Activated CD8-positive, alpha-beta memory T cell treated with anti-CD3 and anti-CD28 coated beads for 4 hours (primary cell): Measurements from ENCODE around the gene SLC6A13.
"Not testable (repeated sequence)": the region's sequence is repeated elsewhere in the genome, so short reads cannot be mapped to it uniquely, and the experiment has no call there.

Source experiments
- DNase-seq, 2 donors: peaks; one replicate each; pipeline ENCODE4 v3.0.0-alpha.2; 2020; ENCODE audit warnings: low read depth in 2 of 2

Gene SLC6A13

DNA sequence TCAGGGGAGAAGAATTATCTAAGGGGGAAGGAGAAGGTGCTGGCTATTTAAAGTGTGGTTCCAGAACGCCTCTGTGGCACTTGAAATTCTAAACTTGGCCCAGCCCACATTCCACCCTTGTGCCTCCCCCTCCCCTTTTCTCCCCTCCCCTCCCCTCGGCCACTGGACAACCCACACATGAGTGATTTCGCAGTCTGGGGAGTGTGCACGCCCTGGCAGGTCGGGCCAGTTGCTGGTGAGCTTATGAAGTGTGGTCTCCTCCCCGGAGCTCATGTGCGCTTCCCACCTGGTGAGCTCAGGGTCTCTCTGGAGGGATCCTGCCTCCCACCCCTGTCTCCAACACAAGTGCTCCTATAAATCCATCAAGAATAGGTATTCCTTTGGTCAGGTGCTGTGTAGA lies at the start of gene SLC6A13:
Gene SLC6A13 (minus strand): TSS at position 20 of the 400 bp plus-strand sequence. CDS start 2,784 bp downstream, outside the sequence.
- no peak for DNase-seq

DNA sequence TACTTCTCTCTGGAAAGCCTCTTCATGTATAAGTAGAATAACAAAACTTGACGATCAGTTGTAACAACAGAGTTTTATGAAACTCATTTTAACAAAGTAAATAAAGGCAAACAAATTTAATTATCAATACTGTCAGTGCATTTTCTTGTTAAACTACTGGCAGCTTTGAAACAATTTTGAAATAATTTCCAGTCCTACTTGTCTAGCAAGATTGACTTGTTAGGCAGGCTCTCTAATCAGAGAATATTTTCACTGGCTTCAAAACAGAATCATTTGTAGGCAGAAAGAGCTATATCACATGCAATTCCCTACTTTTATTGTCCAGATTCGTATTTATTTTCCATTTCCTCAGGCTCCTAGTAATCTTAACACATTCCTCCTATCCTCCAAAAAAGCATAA lies 45.9 kb upstream of the SLC6A13 start:
- DNase-seq: no peak

DNA sequence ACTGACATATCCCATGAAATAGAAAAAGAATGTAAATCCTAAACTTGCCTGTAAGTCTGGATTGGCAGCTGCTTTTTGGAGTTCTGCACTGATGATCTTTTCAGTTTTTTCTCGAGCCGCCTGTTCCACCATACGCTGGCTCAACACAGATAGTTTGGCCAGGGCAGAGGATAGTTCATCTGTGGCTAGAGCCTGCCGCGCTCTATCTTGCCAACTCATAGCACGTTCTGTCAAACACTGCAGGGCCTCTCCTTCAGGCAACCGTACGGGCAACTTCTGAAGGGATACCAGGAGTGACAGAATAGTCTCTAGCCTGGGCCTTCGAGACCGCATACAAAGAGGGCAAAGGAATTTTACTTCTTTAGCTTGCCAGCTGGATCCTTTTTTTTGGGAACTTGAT lies 44.8 kb upstream of the SLC6A13 start:
- DNase-seq: no peak

DNA sequence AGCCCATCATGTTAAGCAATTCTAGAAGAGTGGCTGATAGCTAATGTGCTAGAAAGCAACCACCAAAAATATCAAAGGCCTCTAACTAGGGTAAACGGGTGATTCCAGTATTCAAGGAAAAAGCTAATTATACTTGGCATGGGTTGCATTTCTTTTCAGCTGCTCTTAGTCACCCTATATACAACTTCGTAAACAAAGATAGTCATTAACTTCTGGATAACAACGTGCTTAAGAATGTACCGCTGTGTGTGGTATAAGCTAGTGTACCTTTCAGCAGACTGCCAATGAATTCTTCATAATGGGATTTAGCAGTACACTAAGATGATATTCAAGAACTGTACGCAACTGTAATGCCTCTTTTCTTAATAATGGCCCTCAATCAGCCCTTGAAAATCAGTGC lies 42.2 kb upstream of the SLC6A13 start:
- no peak for DNase-seq

DNA sequence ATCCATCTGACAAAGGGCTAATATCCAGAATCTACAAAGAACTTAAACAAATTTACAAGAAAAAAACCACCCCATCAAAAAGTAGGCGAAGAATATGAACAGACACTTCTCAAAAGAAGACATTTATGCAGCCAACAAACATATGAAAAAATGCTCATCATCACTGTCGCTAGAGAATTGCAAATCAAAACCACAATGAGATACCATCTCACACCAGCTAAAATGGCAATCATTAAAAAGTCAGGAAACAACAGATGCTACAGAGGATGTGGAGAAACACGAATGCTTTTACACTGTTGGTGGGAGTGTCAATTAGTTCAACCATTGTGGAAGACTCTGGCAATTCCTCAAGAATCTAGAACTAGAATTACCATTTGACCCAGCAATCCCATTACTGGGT lies 40.1 kb upstream of the SLC6A13 start:
- DNase-seq: not testable (repeated sequence)

DNA sequence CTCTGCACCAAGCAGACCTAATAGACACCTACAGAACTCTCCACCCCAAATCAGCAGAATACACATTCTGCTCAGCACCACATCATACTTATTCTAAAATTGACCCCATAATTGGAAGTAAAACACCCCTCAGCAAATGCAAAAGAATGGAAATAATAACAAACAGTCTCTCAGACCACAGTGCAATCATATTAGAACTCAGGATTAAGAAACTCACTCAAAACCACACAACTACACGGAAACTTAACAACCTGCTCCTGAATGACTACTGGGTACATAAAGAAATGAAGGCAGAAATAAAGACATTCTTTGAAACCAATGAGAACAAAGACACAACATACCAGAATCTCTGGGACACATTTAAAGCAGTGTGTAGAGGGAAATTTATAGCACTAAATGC lies 37.5 kb upstream of the SLC6A13 start:
- not testable (repeated sequence) for DNase-seq

DNA sequence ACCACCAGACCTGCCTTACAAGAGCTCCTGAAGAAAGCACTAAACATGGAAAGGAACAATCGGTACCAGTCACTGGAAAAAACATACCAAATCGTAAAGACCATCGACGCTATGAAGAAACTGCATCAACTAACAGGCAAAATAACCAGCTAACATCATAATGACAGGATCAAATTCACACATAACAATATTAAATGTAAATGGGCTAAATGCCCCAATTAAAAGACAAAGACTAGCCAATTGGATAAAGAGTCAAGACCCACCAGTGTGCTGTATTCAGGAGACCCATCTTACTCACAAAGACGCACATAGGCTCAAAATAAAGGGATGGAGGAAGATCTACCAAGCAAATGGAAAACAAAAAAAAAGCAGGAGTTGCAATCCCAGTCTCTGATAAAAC lies 36.9 kb upstream of the SLC6A13 start:
- not testable (repeated sequence) for DNase-seq

DNA sequence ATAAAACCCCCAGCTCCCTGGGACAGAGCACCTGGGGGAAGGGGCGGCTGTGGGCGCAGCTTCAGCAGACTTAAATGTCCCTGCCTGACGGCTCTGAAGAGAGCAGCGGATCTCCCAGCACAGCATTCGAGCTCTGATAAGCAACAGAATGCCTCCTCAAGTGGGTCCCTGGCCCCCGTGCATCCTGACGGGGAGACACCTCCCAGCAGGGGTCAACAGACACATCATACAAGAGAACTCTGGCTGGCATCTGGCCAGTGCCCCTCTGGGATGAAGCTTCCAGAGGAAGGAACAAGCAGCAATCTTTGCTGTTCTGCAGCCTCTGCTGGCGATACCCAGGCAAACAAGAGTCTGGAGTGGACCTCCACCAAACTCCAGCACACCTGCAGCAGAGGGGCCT lies 35.4 kb upstream of the SLC6A13 start:
- not testable (repeated sequence) for DNase-seq

DNA sequence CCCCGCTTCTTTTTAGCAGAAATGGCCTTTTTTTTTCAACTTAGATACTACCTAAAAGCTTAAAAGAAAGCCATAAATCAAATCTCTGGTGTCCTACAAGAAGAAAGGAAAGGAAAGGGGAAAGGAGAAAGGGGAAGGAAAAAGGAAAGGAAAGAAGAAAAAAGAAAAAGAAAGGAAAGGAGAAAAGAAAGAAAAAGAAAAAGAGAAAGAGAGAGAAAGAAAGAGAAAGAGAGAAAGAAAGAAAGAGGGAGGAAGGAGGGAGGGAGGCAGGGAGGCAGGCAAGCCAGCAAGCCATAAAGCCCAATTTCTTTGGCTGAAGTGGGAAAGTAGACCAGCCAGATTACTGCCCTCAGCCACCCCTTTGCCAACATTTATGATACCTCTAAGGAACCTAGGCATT lies 32.5 kb upstream of the SLC6A13 start:
- no peak for DNase-seq

DNA sequence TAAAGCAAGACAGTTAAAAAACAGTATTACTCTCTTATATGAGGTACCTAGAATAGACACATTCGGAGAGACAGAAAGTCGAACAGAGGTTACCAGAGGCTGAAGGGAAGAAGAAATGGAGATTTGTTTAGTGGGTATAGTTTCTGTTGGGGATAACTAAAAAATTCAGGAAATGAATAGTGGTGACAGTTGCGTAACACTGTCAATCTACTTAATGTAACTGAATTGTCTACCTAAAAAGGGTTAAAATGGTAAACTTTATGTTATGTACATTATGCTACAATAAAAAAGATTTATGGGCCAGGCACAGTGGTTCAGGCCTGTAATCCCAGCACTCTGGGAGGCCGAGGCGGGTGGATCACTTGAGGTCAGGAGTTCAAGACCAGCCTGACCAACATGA lies 30.6 kb upstream of the SLC6A13 start:
- no peak for DNase-seq

DNA sequence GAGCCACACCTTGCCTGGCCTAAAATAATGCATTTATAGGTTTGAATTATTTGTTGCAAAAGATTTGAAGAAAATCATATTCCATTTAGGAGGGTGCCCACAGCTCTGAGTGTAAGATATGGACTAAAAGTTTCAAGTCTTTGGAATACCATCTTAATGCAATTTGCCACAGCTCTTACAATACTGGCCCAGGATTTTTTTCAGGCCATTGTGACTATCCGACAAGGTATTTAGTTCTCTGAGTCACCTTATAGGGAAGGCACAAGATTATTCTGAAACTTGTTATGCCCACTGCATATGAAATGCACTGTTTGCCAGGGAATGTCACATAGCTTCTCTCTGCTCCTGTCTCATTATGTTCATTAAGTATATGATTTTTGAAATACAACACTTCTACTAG lies 29.6 kb upstream of the SLC6A13 start:
- DNase-seq: no peak

DNA sequence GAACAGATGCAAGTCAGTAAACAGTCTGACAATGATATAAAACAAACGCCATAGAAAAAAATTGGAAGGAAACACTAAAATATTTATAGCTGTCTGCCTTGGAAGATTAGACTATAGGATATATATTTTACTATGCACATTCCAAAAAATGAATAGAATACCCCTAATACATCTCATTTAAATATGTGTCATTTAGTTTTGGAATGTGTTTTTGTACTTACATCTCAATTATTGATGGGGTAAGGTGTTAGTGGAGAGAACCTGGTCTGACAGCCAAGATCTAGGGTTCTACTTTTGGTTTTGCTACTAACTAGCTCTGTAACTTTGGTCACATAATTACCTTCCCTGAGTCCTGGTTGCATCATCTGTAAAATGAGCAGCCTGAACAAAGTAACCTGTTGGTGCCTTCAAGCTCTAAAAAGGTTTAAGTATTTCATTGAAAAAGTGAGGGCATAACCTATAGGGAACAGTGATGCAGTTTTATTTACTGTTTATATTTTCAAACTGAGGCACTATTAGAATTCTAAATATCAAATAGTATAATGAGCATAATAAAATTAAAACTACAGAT lies 28.6 kb upstream of the SLC6A13 start:
- DNase-seq: no peak

DNA sequence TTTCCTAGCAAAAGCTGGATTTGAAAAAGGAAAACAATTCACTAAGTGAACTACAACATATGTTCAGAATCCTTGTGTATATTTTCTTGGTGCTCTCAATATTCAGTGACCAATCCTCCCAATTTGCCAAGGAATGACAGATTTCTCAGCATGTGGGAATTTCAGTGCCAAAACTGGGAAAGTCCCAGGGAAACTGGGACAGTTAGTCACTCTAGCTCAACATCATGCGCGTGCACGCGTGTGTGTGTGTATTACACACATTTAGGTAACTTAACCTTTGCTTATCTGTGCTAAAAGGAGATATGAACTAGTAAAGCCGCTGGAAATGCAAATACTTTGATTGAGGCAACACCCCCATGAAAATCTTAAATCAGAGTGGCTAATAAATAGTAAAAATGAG lies 26.1 kb upstream of the SLC6A13 start:
- no peak for DNase-seq

DNA sequence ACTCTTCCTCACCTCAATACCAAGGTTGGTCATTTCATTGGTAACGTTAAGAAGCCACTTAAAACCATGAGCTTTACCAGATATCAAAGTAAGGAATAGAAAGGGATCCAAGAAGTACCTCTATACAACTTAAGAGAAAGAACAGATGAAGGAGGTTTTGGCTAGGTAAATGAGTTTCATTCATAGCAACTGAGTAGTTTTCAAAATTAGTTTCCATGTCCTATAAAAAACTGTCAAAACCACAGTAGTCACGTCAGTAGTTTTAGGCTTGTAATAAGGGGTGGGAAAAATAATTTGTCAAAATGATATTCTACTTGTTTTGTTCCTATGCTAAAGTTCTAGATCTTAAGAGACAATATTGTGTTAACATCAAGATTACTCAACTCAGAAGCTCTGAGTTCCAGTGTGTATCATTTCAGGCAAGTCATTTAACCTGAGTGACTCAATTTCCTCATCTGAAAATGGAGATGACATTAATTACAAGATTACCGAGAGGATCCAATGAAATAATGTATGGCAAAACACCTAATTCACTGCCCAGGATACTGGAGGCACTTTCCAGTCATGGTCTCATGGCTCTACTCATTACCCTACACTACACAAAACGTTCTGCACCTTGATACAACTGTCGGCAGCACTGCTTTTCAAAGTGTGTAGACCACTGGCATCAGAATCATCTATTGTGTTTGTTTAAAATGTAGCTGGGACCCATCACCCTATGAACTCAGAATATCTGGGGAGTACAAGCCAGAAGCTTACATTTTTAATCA lies 24.1 kb upstream of the SLC6A13 start:
- DNase-seq: no peak

DNA sequence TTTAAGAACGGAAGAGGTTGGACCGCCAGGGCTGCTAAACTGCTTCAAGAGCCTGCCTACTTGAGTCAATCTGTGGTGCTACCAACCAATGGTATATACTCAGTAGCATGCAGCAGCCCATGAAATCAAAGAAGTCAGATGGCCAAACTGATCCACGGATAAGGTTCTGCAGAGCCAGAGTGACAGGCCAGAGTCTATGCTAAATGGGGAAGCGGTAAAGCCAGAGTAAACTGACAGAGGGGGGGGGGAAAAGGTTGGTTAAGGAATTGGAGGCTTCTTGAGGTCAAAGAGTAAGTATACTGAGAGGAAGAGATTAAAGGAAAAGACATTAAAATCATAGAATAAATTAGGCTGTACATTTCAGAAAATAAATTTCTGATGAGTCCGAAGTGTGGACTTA lies 15.4 kb upstream of the SLC6A13 start:
- DNase-seq: no peak

DNA sequence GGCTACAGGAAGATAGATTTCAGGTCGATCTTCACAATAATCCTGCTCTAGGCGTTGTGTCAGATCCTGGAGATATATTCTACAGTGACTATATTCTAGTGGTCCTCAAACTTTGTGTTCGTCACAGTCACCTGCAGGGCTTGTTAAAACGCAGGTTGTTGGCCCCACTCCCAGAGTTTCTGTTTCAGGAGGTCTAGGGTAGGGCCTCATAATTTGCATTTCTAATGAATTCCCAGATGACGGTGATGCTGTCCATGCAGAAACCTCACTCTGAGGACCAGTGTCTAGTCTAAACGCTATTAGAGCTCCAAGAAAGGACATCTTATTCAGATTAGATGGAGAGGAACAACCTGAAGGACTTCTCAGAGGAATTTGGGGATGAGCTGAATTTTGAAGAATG lies 13.2 kb upstream of the SLC6A13 start:
- DNase-seq: no peak

DNA sequence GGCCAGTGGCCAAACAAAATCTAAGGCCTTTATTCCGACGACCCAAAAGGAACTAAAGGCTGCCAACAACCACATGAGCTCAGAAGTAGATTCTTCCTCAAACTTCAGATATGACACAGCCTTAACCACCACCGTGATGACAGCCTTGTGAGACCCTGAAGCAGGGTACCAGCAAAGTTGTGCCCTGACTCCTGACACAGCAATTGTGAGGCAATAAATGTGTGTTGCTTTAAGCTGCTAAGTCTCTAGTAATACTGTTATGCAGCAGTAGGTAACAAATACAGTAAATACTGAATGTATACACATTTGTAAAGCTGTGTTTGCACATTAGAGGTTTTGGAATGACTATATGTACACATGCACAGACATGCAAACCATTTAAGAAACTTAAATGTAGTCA lies 10.7 kb upstream of the SLC6A13 start:
- no peak for DNase-seq

DNA sequence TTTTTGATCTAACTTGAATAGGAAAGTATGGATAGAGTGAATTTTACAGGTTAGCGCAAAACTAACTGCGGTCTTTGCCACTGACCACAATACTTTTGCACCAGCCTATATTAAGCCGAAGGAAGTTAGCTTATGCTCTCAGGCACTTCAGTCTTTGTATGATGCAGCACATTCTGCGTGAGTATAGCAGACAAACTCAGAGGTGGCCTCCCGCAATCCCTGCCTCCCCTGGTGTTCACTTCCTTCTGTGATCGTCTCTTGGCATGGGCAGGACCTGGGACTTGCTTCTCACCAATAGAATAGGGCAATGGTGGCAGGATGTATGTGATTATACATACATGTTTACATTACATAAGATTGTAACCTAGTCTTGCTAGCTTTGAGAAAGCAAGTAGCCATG lies 10.3 kb upstream of the SLC6A13 start:
- no peak for DNase-seq

DNA sequence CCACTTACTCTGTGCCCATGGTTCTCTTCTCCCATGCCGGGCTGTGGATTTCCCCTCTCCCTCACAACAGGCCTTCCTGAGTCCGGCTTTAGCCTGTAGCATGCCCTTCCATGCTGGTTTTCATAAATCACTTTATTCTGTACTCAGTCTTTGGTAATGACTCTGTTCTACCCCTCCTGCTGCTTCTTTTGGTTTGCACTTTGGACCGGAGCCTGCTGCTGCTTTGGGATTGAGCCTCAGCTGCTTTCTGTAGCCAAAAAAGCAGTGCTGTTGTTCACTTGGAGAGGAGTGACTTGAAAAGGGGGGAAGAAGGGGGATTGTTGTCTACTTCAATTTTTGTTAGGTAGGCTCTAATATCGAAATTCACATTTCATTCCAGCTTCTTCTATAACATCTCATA lies 8.5 kb upstream of the SLC6A13 start:
- no peak for DNase-seq

DNA sequence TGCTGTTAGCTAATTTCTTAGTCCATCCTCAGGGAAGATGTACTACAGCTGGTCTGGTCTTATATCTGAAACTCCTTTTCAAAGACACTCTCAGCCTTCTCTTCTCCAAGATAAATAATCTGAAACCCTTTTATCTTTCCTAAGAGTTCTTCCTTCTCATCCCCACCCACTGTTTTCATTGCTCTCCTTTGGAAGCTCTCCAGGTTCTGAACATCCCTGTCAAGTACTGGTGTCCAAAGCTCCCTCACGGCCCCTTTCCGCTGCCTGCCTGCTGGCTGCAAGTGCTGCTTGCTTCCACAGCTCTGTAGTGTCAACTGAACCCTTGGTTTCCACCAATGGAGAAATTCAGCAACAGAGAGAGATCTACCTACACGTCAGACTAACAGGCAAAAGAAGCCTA lies 6.6 kb upstream of the SLC6A13 start:
- DNase-seq: no peak

DNA sequence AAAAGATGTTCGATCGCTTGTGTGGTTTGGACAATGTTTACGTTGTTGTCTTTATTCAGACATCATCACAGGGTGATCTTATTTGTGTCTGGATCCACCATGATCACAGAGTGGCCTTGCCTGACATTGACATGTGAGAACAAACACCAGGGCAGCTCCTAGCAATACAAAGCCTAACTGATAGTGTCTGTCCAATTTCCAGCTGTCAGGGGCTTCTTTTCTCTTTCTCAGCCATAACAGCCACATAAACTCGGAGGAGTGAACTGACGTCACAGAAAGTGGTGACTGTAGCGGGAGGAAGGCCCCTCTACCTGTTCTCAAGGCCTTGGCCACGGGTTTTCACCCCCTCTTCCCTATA lies 5.8 kb upstream of the SLC6A13 start:
- no peak for DNase-seq

DNA sequence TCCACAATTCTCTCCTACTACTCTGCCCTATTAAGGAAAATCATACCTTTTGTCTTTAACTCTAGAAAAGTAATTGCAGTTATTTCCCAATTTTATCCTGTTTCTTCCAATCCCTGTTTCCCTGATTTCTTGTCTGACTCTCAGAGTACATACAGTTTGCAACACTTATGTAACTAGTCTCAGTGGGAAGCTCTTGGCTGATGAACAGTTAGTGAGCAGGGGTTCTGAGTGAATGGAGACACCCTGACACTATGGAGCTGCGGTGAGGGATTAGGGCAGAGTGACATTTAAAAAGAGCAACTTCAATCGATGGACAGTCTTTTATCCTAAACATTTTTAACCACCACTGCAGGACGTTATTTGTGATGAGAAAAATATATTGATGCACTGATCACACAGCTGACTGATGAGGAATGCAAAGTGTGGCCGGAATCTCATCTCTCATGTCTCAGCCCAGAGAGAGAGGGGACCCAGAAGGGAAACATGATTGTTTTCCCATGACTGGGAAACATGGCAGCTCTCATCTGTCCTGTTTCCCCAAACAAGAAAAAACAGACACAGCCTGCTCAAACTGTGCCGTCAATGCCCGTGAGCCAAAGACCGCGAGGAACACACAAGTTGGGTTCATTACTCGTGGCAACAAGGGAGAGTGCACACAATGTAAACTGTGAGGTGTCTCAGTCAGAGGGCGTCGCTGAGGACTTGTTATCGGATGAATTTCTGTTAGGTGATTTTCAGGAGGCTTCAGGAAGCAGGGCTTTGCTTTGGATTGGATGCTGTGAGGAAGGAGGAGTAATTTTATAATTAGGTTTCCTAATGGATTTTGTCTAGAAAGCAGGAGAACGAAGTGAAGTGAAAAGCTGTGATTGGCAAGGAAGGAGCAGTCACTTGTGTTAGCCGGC lies 5.2 kb upstream of the SLC6A13 start:
- DNase-seq: no peak

DNA sequence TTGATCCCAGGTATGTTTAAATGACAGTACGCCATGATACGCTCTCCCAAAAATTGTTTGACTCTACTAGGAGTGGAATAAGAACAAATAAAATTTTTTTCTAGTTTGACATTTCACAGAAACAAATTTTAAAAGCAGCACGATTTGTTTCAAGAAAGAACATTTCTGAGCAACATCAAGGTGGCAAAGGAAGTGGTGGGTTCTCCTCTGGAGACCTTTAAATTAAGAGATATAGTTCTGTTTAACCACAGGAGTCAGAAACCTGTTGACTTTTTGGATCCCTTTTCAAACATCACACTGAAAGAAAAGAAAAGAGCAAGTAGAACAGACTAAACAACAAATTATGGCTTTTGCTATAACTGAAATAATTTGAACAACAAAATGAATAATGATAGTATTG lies 2.5 kb upstream of the SLC6A13 start:
- DNase-seq: no peak
